ENCODE data around the gene MGRN1. TPM values are rescaled to one million over a fixed set of nuclear protein-coding genes. Genes with fewer than 3 reads are reported as not detected.

The MGRN1 gene
- total RNA-seq, 6 experiments from 2014 or later: 65.8 to 81.6 (median 69.1) TPM

DNA sequence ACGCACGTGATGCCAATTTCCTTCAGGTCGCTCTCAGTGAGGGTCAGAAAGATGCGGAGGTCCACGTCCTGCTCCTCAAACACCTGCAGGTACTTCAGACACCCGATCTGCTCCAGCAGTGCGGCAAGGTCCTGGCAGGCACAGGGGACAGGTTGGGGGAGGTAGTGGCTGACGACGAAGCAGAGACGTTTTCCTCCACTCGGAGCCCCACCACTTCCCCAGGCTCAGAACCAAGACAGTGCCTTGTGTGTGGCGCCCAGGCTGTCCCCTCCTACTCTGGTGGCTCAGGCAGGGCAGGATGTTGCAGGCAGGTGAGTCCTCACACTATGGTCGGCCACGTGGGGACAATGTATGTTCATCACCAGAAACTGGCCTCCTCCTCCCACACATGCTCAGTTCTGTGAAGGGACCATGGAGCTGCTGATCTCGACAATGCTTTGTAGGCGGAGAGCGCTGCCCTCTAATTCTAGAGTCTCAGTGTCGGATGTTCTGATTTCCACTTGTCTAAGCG, 74.5 kb downstream of the MGRN1 start:
- no peaks in the 10 kb centered on the region for H3K9me3 Mint-ChIP-seq
- H3K4me3 Mint-ChIP-seq: no peak overlapping the region
- no peak for DNase-seq
- H3K4me1 Mint-ChIP-seq (ENCODE audit: low read depth): peaks cover 9% of the 10 kb centered on the region
- H3K27ac Mint-ChIP-seq: no peak overlapping the region
- TF ChIP-seq, protein P1, sequence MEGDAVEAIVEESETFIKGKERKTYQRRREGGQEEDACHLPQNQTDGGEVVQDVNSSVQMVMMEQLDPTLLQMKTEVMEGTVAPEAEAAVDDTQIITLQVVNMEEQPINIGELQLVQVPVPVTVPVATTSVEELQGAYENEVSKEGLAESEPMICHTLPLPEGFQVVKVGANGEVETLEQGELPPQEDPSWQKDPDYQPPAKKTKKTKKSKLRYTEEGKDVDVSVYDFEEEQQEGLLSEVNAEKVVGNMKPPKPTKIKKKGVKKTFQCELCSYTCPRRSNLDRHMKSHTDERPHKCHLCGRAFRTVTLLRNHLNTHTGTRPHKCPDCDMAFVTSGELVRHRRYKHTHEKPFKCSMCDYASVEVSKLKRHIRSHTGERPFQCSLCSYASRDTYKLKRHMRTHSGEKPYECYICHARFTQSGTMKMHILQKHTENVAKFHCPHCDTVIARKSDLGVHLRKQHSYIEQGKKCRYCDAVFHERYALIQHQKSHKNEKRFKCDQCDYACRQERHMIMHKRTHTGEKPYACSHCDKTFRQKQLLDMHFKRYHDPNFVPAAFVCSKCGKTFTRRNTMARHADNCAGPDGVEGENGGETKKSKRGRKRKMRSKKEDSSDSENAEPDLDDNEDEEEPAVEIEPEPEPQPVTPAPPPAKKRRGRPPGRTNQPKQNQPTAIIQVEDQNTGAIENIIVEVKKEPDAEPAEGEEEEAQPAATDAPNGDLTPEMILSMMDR (IDR thresholded peaks at IDR 0.05): no peak
- H3K27me3 Mint-ChIP-seq (ENCODE audit: insufficient read depth): peaks cover 5% of the 10 kb centered on the region; the same call in 1 of the 2 replicates
- peaks cover 8% of the 10 kb centered on the region for H3K36me3 Mint-ChIP-seq (ENCODE audit: low read depth)

DNA sequence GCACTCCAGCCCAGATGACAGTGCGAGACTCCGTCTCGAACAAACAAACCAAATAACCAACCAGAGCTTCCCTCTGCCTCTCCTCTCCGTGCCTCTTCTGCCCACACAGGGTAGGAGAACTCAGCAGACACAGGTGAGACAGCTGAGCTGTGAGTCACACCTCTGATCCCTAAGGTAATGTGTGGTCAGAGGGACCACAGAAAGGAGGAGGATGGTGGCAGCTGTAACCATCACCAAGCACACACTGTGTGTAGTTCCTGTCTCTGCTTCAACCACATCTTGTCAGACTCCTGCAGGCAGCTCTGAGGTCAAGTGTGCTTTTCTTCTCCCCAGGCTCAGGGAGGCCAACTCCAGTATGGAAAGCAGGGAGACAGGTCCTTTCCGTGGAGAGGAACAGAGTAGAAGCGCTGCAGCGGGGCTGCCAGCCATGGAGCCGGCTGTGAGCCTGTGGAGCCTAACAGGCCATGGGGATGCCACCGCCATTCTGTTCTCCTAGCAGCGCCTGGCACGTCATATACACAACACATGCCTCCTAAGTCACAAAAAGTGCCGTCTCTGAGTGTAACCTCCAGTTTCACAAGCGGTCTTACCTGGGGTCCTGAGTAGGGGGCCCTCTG, 75.9 kb downstream of the MGRN1 start:
- Mint-ChIP-seq H3K9me3 (no peaks in the 10 kb centered on the region), H3K4me3 (no peak overlapping the region), H3K36me3 (ENCODE audit: low read depth) (peaks cover 8% of the 10 kb centered on the region), H3K27ac (no peak overlapping the region), H3K4me1 (ENCODE audit: low read depth) (peaks cover 1% of the 10 kb centered on the region), H3K27me3 (ENCODE audit: insufficient read depth) (0 out of 2 replicates have a peak, but pooled peaks cover under 1% of the 10 kb centered on the region)
- no peak for DNase-seq
- TF ChIP-seq, protein P1 (IDR thresholded peaks at IDR 0.05): no peak

DNA sequence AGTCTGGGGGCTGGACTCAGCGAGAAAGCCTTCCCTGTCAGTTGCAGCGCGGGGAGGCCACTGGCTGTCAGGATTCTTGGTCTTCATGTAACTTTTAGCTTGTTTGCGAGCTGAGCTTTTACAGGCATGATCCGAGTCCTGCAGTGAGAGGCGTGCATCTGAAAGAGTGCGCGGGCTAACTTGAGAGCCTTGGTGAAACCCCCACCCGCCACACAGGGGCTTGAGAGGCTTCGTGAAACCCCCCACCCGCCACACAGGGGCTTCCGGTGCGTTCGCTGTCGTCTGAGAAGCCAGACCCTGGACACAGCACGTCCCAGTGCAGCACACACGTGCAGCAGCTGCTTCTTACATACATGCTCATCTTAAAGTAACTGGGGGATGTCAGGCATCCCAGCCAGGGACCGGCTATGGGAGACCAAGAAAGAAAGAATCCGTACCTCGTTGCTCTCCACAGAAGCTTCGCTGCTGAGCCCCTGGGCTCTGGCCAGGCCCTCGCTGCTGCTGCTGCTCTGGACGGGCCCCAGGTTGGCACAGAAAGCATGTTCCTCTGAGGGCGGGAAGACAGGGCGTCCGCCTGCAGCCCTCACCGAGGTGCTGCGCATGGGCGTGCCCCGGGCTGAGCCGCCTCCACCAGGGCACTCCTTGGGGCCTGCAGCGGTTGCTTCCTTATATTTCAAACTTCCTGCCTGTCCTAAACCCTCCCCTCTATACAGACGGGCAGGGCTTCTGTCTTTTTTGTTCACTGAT, 76.5 kb downstream of the MGRN1 start:
- H3K27me3 Mint-ChIP-seq (ENCODE audit: insufficient read depth): no peaks in the 10 kb centered on the region; the same call in 1 of the 2 replicates
- H3K27ac Mint-ChIP-seq: no peak overlapping the region
- no peaks in the 10 kb centered on the region for H3K4me1 Mint-ChIP-seq (ENCODE audit: low read depth)
- TF ChIP-seq, protein P1 (IDR thresholded peaks at IDR 0.05): no peak
- no peak for DNase-seq
- H3K9me3 Mint-ChIP-seq: no peaks in the 10 kb centered on the region
- no peak overlapping the region for H3K4me3 Mint-ChIP-seq
- peaks cover 8% of the 10 kb centered on the region for H3K36me3 Mint-ChIP-seq (ENCODE audit: low read depth)

DNA sequence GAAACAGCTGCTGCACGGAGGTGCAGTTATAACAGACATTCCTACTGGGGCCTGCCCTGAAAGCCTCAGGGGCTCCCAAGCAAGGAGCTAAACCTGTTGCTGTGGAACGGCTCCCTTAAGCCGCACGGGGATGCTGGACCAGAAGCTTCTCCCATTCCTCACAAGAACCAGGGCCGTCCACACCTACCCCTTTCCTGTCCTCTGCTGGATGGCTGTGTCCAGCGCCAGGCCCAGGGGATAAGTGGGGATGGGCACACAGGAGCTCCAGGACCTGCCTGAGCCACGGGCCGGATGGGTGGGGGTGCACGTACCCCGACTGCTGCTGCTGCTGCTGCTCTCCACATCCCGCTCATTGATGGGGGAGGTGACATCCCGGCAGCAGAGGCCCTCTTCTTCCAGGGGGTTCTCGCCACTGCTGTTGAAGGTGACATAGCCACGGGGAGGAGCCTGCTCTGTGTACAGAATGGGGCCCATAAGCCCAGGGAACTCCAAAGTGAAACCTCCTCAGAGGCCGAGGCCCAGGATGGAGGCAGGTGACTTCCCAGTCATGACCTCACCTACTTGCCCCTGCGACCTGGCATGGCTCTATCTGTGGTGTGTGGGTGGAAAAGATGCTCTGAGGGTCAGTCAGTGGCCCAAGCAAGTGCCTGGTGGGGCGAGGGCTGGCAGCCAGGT, 77.3 kb downstream of the MGRN1 start:
- TF ChIP-seq, protein P1 (IDR thresholded peaks at IDR 0.05): no peak
- Mint-ChIP-seq H3K27me3 (ENCODE audit: insufficient read depth) (no peaks in the 10 kb centered on the region; the same call in 1 of the 2 replicates), H3K4me3 (no peak overlapping the region), H3K27ac (no peak overlapping the region; the same call in 1 of the 2 replicates), H3K9me3 (no peaks in the 10 kb centered on the region), H3K36me3 (ENCODE audit: low read depth) (peaks cover 12% of the 10 kb centered on the region), H3K4me1 (ENCODE audit: low read depth) (no peaks in the 10 kb centered on the region)
- DNase-seq: no peak

DNA sequence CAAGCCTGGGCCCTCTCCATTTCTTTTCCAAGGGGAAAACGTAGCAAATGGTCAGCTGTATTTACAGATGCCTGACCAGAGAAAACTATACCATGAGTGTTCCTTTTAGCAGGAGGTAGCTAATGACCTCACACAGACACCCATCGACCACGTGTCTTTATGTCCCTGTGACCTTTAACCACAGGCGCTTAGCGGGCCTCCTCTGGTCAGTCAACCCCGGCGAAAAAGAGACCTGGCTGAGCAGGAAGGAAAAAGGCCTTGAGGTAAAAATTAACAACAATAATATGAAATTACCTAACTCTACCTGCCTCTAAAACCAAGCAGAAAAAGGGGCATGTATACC, 77.8 kb downstream of the MGRN1 start:
- Mint-ChIP-seq H3K4me1 (ENCODE audit: low read depth) (no peaks in the 10 kb centered on the region), H3K27ac (no peak overlapping the region; the same call in 1 of the 2 replicates), H3K36me3 (ENCODE audit: low read depth) (peaks cover 18% of the 10 kb centered on the region), H3K27me3 (ENCODE audit: insufficient read depth) (no peaks in the 10 kb centered on the region; the same call in 1 of the 2 replicates), H3K9me3 (no peaks in the 10 kb centered on the region), H3K4me3 (no peak overlapping the region)
- no peak for DNase-seq
- TF ChIP-seq, protein P1 (IDR thresholded peaks at IDR 0.05): no peak
